Measurements from ENCODE around the gene PCSK4.

The PCSK4 gene

GRCh38 chr19:1468274-1468820 is 21.8 kb downstream of the PCSK4 start:
- TF ChIP-seq TCF4 (CRISPR knock-in tag; IDR thresholded peaks at IDR 0.05; ENCODE audit: borderline replicate concordance): no peak

GRCh38 chr19:1467490-1468273 is 22.5 kb downstream of the PCSK4 start:
- ATAC-seq: no peak
- TF ChIP-seq CSDC2 (CRISPR knock-in tag; IDR thresholded peaks at IDR 0.05) (no peak), ZFP3 (CRISPR knock-in tag; IDR thresholded peaks at IDR 0.05) (no peak), TOX (CRISPR knock-in tag; IDR thresholded peaks at IDR 0.05; ENCODE audit: borderline replicate concordance) (no peak), CREB5 (CRISPR knock-in tag; IDR thresholded peaks at IDR 0.05; ENCODE audit: low read depth) (no peak), CSRNP3 (CRISPR knock-in tag; IDR thresholded peaks at IDR 0.05) (no peak)

More at GRCh38 chr19:1468274-1468820, 21.8 kb downstream of the PCSK4 start:
- no peak for ATAC-seq

GRCh38 chr19:1467215-1467489 is 23.0 kb downstream of the PCSK4 start:
- no peak for TF ChIP-seq CSDC2 (CRISPR knock-in tag; IDR thresholded peaks at IDR 0.05)
- TF ChIP-seq ZNF70 (CRISPR knock-in tag; IDR thresholded peaks at IDR 0.05): no peak
- no peak for TF ChIP-seq ISL1 (CRISPR knock-in tag; IDR thresholded peaks at IDR 0.05)
- no peak for TF ChIP-seq CSRNP3 (CRISPR knock-in tag; IDR thresholded peaks at IDR 0.05)
- no peak for ATAC-seq

- no peak for ATAC-seq
- no peak for TF ChIP-seq SNAI2 (CRISPR knock-in tag; IDR thresholded peaks at IDR 0.05)
- TF ChIP-seq GLIS3 (CRISPR knock-in tag; IDR thresholded peaks at IDR 0.05): no peak
- no peak for TF ChIP-seq ARNTL (CRISPR knock-in tag; IDR thresholded peaks at IDR 0.05; ENCODE audit: borderline replicate concordance, low read depth)
- no peak for TF ChIP-seq ZFP3 (CRISPR knock-in tag; IDR thresholded peaks at IDR 0.05)
- no peak for TF ChIP-seq CSRNP3 (CRISPR knock-in tag; IDR thresholded peaks at IDR 0.05)
- no peak for TF ChIP-seq ZNF70 (CRISPR knock-in tag; IDR thresholded peaks at IDR 0.05)
- TF ChIP-seq PATZ1 (CRISPR knock-in tag; IDR thresholded peaks at IDR 0.05; ENCODE audit: borderline replicate concordance): no peak
- no peak for TF ChIP-seq ESRRG (CRISPR knock-in tag; IDR thresholded peaks at IDR 0.05)
- no peak for TF ChIP-seq TOX (CRISPR knock-in tag; IDR thresholded peaks at IDR 0.05; ENCODE audit: borderline replicate concordance)
- no peak for TF ChIP-seq RARB (CRISPR knock-in tag; IDR thresholded peaks at IDR 0.05)
- TF ChIP-seq CSDC2 (CRISPR knock-in tag; IDR thresholded peaks at IDR 0.05): no peak
- no peak for TF ChIP-seq TCF4 (CRISPR knock-in tag; IDR thresholded peaks at IDR 0.05; ENCODE audit: borderline replicate concordance)
- TF ChIP-seq POU6F1 (CRISPR knock-in tag; IDR thresholded peaks at IDR 0.05; ENCODE audit: borderline replicate concordance, low read depth): no peak
- no peak for TF ChIP-seq TSHZ2 (CRISPR knock-in tag; IDR thresholded peaks at IDR 0.05)
- TF ChIP-seq PPARA (CRISPR knock-in tag; IDR thresholded peaks at IDR 0.05; ENCODE audit: borderline replicate concordance): no peak
- TF ChIP-seq ISL1 (CRISPR knock-in tag; IDR thresholded peaks at IDR 0.05): no peak
- no peak for TF ChIP-seq CREB5 (CRISPR knock-in tag; IDR thresholded peaks at IDR 0.05; ENCODE audit: low read depth)
- TF ChIP-seq OSR1 (CRISPR knock-in tag; IDR thresholded peaks at IDR 0.05): no peak
- no peak for TF ChIP-seq ZNF565 (CRISPR knock-in tag; conservative IDR thresholded peaks at IDR 0.05; ENCODE audit: low read depth)
Observed at GRCh38 chr19:1466461-1467214, 23.5 kb downstream of the PCSK4 start.

Measured in SK-N-SH treated with all-trans-retinoic acid at 6 μM for 48 hours (cell line).